H1 (cell line): ENCODE measurements around the gene FOXC1.

Experiments
- ASH2L ChIP-seq: fragments of 200-600, 300-600 bp; sonication (generic); IDR thresholded peaks from one replicate; pipeline ENCODE4 v1.7.1; 2017; ENCODE audit warnings: low read length
- BRCA1 ChIP-seq: IDR thresholded peaks from 2 replicates; pipeline ENCODE4 v1.6.1; 2012; ENCODE audit warnings: low read depth, low read length, improper control_type of control experiment
- EZH2 ChIP-seq: fragments of 200-600 bp; sonication (generic); IDR thresholded peaks from 2 replicates; pipeline ENCODE4 v1.7.1; 2012; ENCODE audit warnings: low read depth, mild to moderate bottlenecking, moderate library complexity, low read length, inconsistent platforms; ENCODE audit not compliant: severe bottlenecking
- POLR2A ChIP-seq, 2 experiments: IDR thresholded peaks; 1 replicate in 1 of 2; 2 replicates in 1 of 2; pipeline ENCODE4 v1.6.1; 2011; ENCODE audit warnings: low read depth in 2 of 2, low read length in 2 of 2, mild to moderate bottlenecking in 2 of 2; ENCODE audit errors: control extremely low read depth in 1 of 2
- RFX5 ChIP-seq: IDR thresholded peaks from 2 replicates; pipeline ENCODE4 v1.6.1; 2011; ENCODE audit warnings: low read depth, low read length, improper control_type of control experiment, borderline replicate concordance
- SUZ12 ChIP-seq: fragments of 200-600 bp; sonication (generic); IDR thresholded peaks from 2 replicates; pipeline ENCODE4 v1.6.1; 2012; ENCODE audit warnings: mild to moderate bottlenecking, inconsistent platforms, low read length, moderate library complexity, mixed read lengths
- TF ChIP-seq, protein P1 (sequence below), 3 experiments: IDR thresholded peaks; 1 replicate in 2 of 3; 2 replicates in 1 of 3; pipeline versions ENCODE4 v1.5.1 to v1.6.1; 2011; ENCODE audit warnings: low read length in 3 of 3, mild to moderate bottlenecking in 3 of 3, inconsistent platforms in 2 of 3, low read depth in 1 of 3, moderate library complexity in 1 of 3; ENCODE audit not compliant: insufficient read depth in 1 of 3; ENCODE audit errors: control extremely low read depth in 1 of 3

GRCh38 chr6:1633366-1634021 is 23.8 kb downstream of the FOXC1 start:
- TF ChIP-seq, protein P1, sequence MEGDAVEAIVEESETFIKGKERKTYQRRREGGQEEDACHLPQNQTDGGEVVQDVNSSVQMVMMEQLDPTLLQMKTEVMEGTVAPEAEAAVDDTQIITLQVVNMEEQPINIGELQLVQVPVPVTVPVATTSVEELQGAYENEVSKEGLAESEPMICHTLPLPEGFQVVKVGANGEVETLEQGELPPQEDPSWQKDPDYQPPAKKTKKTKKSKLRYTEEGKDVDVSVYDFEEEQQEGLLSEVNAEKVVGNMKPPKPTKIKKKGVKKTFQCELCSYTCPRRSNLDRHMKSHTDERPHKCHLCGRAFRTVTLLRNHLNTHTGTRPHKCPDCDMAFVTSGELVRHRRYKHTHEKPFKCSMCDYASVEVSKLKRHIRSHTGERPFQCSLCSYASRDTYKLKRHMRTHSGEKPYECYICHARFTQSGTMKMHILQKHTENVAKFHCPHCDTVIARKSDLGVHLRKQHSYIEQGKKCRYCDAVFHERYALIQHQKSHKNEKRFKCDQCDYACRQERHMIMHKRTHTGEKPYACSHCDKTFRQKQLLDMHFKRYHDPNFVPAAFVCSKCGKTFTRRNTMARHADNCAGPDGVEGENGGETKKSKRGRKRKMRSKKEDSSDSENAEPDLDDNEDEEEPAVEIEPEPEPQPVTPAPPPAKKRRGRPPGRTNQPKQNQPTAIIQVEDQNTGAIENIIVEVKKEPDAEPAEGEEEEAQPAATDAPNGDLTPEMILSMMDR (IDR thresholded peaks at IDR 0.05; ENCODE audit: control extremely low read depth in 1 of 3, insufficient read depth in 1 of 3, low read depth in 1 of 3, low read length in 3 of 3): no peak
- TF ChIP-seq BRCA1 (no peak), POLR2A (IDR thresholded peaks at IDR 0.05; ENCODE audit: control extremely low read depth in 1 of 2, low read depth in 2 of 2, low read length in 2 of 2) (no peak), RFX5 (no peak), ASH2L (no peak), SUZ12 (no peak), EZH2 (no peak)
